HG03060 (cell line): ENCODE measurements around the gene ZACN.
"Not testable (repeated sequence)": the region's sequence is repeated elsewhere in the genome, so short reads cannot be mapped to it uniquely, and the experiment has no call there.

Experiments used
- ATAC-seq: cut with Tn5 transposase; IDR thresholded peaks from one replicate; pipeline ENCODE4 v1.9.1; 2021; ENCODE audit warnings: low read depth, moderate number of reproducible peaks; ENCODE audit not compliant: unreplicated experiment

ZACN gene

GRCh38 chr17:76053246-76054111, 25.5 kb upstream of the ZACN start:
- ATAC-seq = no peak

- no peak for ATAC-seq
Measured at GRCh38 chr17:76054112-76054476, 24.9 kb upstream of the ZACN start.

- no peak for ATAC-seq
Measured at GRCh38 chr17:76056882-76057281, 22.1 kb upstream of the ZACN start.

- not testable (repeated sequence) for ATAC-seq
Measured at GRCh38 chr17:76058264-76058663, 20.7 kb upstream of the ZACN start.

- no peak for ATAC-seq
Measured at GRCh38 chr17:76063875-76064546, 15.0 kb upstream of the ZACN start.

GRCh38 chr17:76065775-76066174, 13.2 kb upstream of the ZACN start:
- no peak for ATAC-seq

GRCh38 chr17:76071531-76072147, 7.3 kb upstream of the ZACN start:
- no peak for ATAC-seq

- ATAC-seq = peak; percentile 42
Measured at GRCh38 chr17:76072148-76072858, 6.7 kb upstream of the ZACN start, which contains the start of gene SRP68. SRP68 (minus strand) TSS chr17:76072517; CDS start chr17:76072491, 26 bp downstream.

GRCh38 chr17:76074390-76075363, 4.3 kb upstream of the ZACN start, which contains the start of gene GALR2:
GALR2 (plus strand) TSS chr17:76074781; CDS start chr17:76074884, 103 bp downstream.
- ATAC-seq = no peak

GRCh38 chr17:76075364-76076145, 3.4 kb upstream of the ZACN start:
- no peak for ATAC-seq

GRCh38 chr17:76076146-76076764, 2.7 kb upstream of the ZACN start:
- no peak for ATAC-seq

- ATAC-seq = no peak
Measured at GRCh38 chr17:76076765-76077583, 2.0 kb upstream of the ZACN start.

GRCh38 chr17:76077584-76078110, 1.3 kb upstream of the ZACN start:
- ATAC-seq = no peak

GRCh38 chr17:76078370-76078769, 612 bp upstream of the ZACN start:
- ATAC-seq = not testable (repeated sequence)

GRCh38 chr17:76079535-76079955, 563 bp downstream of the ZACN start:
- ATAC-seq = no peak

GRCh38 chr17:76079956-76080767, 1.2 kb downstream of the ZACN start:
- no peak for ATAC-seq
